Upper lobe of right lung (tissue), 1 donor: Measurements from ENCODE around the gene RNF207. TPM values are rescaled to one million over a fixed set of nuclear protein-coding genes. Genes with fewer than 3 reads are reported as not detected.

ENCODE experiments used
- ATAC-seq: fragments of 200-7000 bp; cut with Tn5 transposase; one replicate; pipeline ENCODE4 v1.9.1; 2020; ENCODE audit warnings: mild to moderate bottlenecking, moderate library complexity
- DNase-seq: peaks from one replicate; pipeline ENCODE4 v3.0.0-alpha.2; 2020
- H3K27ac ChIP-seq: fragments of 200-600 bp; one replicate; pipeline ENCODE4 v1.8.0; 2022
- H3K27me3 ChIP-seq: fragments of 200-600 bp; one replicate; pipeline ENCODE4 v1.8.0; 2022; ENCODE audit warnings: mild to moderate bottlenecking
- H3K36me3 ChIP-seq: fragments of 200-600 bp; one replicate; pipeline ENCODE4 v1.8.0; 2022
- H3K4me1 ChIP-seq: fragments of 200-600 bp; one replicate; pipeline ENCODE4 v1.8.0; 2022
- H3K4me3 ChIP-seq: fragments of 200-600 bp; one replicate; pipeline ENCODE4 v1.8.0; 2022; ENCODE audit warnings: mild to moderate bottlenecking
- H3K9me3 ChIP-seq: fragments of 200-600 bp; one replicate; pipeline ENCODE4 v1.8.0; 2022
- CTCF ChIP-seq: fragments of 200-600 bp; IDR thresholded peaks from one replicate; pipeline ENCODE4 v1.8.0; 2022; ENCODE audit warnings: antibody characterized with exemption
- intact Hi-C: fragments of 100-400 bp; cut with DNase I; formaldehyde crosslinking; loops from one replicate; pipeline ENCODE4 v1.11.0; 2022
- total RNA-seq: library from RNA; stranded (reverse); fragmentation: NEBNext Ultra II Directional; extraction: Animal tissue kit (Norgen Biotek cat#: 25700); gene quantifications from one replicate; pipeline ENCODE4 v1.2.1, GENCODE V29; 2021
- donor health status: DM: no; HTN: yes; CAD: no; lungs with severe emphysema.

Gene RNF207
- total RNA-seq, 1 donor from 2014 or later: 12.7 TPM

GRCh38 chr1:6162773-6163172, 43.1 kb upstream of the RNF207 start:
- no peak for DNase-seq

GRCh38 chr1:6163191-6163972, 42.5 kb upstream of the RNF207 start:
- ATAC-seq (no peak), DNase-seq (no peak)
- Histone ChIP-seq H3K9me3 (no peaks in the 10 kb centered on the region), H3K4me1 (no peaks in the 10 kb centered on the region), H3K27me3 (peaks cover 14% of the 10 kb centered on the region), H3K4me3 (no peak overlapping the region), H3K27ac (no peak overlapping the region), H3K36me3 (no peaks in the 10 kb centered on the region)
- intact Hi-C loops: no loop called here
- no peak for TF ChIP-seq CTCF

More at GRCh38 chr1:6162773-6163172, 43.1 kb upstream of the RNF207 start:
- Histone ChIP-seq H3K4me1 (no peaks in the 10 kb centered on the region), H3K9me3 (no peaks in the 10 kb centered on the region), H3K27me3 (peaks cover 14% of the 10 kb centered on the region), H3K27ac (no peak overlapping the region), H3K36me3 (no peaks in the 10 kb centered on the region), H3K4me3 (no peak overlapping the region)
- no peak for TF ChIP-seq CTCF
- no peak for ATAC-seq
- intact Hi-C loops: no loop called here

GRCh38 chr1:6163973-6164617, 41.8 kb upstream of the RNF207 start:
- peaks cover 14% of the 10 kb centered on the region for H3K27me3 ChIP-seq

GRCh38 chr1:6165027-6165426, 40.9 kb upstream of the RNF207 start:
- peaks cover 14% of the 10 kb centered on the region for H3K27me3 ChIP-seq

More at GRCh38 chr1:6163973-6164617, 41.8 kb upstream of the RNF207 start:
- ATAC-seq (no peak), DNase-seq (no peak)
- TF ChIP-seq CTCF: no peak
- H3K36me3 ChIP-seq: no peaks in the 10 kb centered on the region
- no peak overlapping the region for H3K27ac ChIP-seq
- no peaks in the 10 kb centered on the region for H3K4me1 ChIP-seq
- H3K4me3 ChIP-seq: no peak overlapping the region
- intact Hi-C loops: no loop called here
- no peaks in the 10 kb centered on the region for H3K9me3 ChIP-seq

GRCh38 chr1:6165441-6165985, 40.4 kb upstream of the RNF207 start:
- no peak overlapping the region for H3K4me3 ChIP-seq
- no peak overlapping the region for H3K27ac ChIP-seq
- H3K27me3 ChIP-seq: peaks cover 18% of the 10 kb centered on the region
- no peaks in the 10 kb centered on the region for H3K4me1 ChIP-seq
- no peak for DNase-seq
- intact Hi-C loops: no loop called here
- no peaks in the 10 kb centered on the region for H3K9me3 ChIP-seq
- no peaks in the 10 kb centered on the region for H3K36me3 ChIP-seq
- ATAC-seq: no peak
- TF ChIP-seq CTCF: no peak

More at GRCh38 chr1:6165027-6165426, 40.9 kb upstream of the RNF207 start:
- no peak for DNase-seq
- Histone ChIP-seq H3K4me3 (no peak overlapping the region), H3K27ac (no peak overlapping the region), H3K9me3 (no peaks in the 10 kb centered on the region), H3K36me3 (no peaks in the 10 kb centered on the region), H3K4me1 (no peaks in the 10 kb centered on the region)
- ATAC-seq: no peak
- TF ChIP-seq CTCF: no peak
- intact Hi-C loops: no loop called here
